Activated CD8-positive, alpha-beta T cell treated with anti-CD3 and anti-CD28 coated beads for 36 hours (primary cell): ENCODE results near the gene CRYZ. TPM values are rescaled to one million over a fixed set of nuclear protein-coding genes. Genes with fewer than 3 reads are reported as not detected.

Source experiments
- ATAC-seq: fragments of 200-7000 bp; cut with Tn5 transposase; one replicate; pipeline ENCODE4 v1.10.0; 2021; ENCODE audit warnings: mild to moderate bottlenecking, moderate library complexity
- CTCF ChIA-PET: fragments of 350-600 bp; sonication (Branson Sonifier 250); formaldehyde crosslinking; loops from one replicate; lab custom pipeline; 2021; ENCODE audit warnings: antibody characterized with exemption; lab: Charles Lee
- POLR2A ChIA-PET: fragments of 350-600 bp; sonication (Branson Sonifier 250); formaldehyde crosslinking; loops from one replicate; lab custom pipeline; 2021; ENCODE audit warnings: antibody characterized with exemption; lab: Charles Lee
- DNase-seq: peaks from one replicate; pipeline ENCODE4 v3.0.0-alpha.2; 2020
- H3K27ac Mint-ChIP-seq: one replicate; pipeline ENCODE4 v1.8.0; 2021; ENCODE audit warnings: mild to moderate bottlenecking, mixed read lengths
- H3K27me3 Mint-ChIP-seq: one replicate; pipeline ENCODE4 v1.8.0; 2021; ENCODE audit warnings: mixed read lengths
- H3K36me3 Mint-ChIP-seq: one replicate; pipeline ENCODE4 v1.8.0; 2021; ENCODE audit warnings: low read depth, mixed read lengths
- H3K4me1 Mint-ChIP-seq: one replicate; pipeline ENCODE4 v1.8.0; 2021; ENCODE audit warnings: low read depth, mixed read lengths
- H3K4me3 Mint-ChIP-seq: one replicate; pipeline ENCODE4 v1.8.0; 2021; ENCODE audit warnings: mild to moderate bottlenecking, moderate library complexity, mixed read lengths
- H3K9me3 Mint-ChIP-seq: one replicate; pipeline ENCODE4 v1.8.0; 2021; ENCODE audit warnings: mixed read lengths
- CTCF ChIP-seq: fragments of 200-600 bp; IDR thresholded peaks from one replicate; pipeline ENCODE4 v1.8.0; 2022; ENCODE audit warnings: antibody characterized with exemption, mild to moderate bottlenecking
- intact Hi-C: fragments of 100-400 bp; cut with micrococcal nuclease; formaldehyde crosslinking; loops from one replicate; pipeline ENCODE4 v1.10.0; 2022
- total RNA-seq, 2 experiments: library from RNA; stranded (reverse); gene quantifications; one replicate each; pipeline ENCODE4 v1.2.3, GENCODE V29; 2021

Gene CRYZ
- total RNA-seq, 2 experiments from 2014 or later, result 6.0 to 7.5 TPM

DNA sequence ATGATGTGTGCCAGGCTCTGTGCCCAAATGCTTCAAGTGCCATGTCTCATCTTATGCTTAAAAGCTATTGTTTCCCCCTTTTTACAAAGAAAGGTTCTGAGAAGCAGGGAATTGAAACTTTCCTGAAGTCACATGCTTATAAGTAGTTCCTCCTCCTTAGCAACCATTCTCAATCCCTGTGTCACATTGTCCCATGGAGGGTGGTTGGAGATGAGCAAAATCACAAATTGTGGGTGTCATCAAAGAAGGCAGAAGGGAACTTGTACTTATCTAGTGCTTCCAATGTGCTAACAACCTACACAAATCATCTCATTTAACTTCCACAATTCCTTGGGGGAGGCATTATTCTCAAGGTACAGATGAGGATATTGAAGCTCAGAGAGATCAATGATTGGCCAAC lies 49.2 kb downstream of the CRYZ start:
- intact Hi-C loops, result no loop called here
- TF ChIP-seq CTCF, result no peak
- CTCF ChIA-PET, result no interaction called here
- H3K9me3 Mint-ChIP-seq, result no peaks in the 10 kb centered on the region
- H3K27me3 Mint-ChIP-seq, result peaks cover 6% of the 10 kb centered on the region
- DNase-seq, result no peak
- ATAC-seq, result no peak
- H3K36me3 Mint-ChIP-seq, result no peaks in the 10 kb centered on the region
- POLR2A ChIA-PET, result no interaction called here
- no peak overlapping the region for H3K4me3 Mint-ChIP-seq
- no peak overlapping the region for H3K27ac Mint-ChIP-seq
- no peaks in the 10 kb centered on the region for H3K4me1 Mint-ChIP-seq

- H3K27ac Mint-ChIP-seq, result no peak overlapping the region
- intact Hi-C loops, result no loop called here
- ChIA-PET CTCF (no interaction called here), POLR2A (no interaction called here)
- no peaks in the 10 kb centered on the region for H3K9me3 Mint-ChIP-seq
- no peaks in the 10 kb centered on the region for H3K36me3 Mint-ChIP-seq
- no peak overlapping the region for H3K4me3 Mint-ChIP-seq
- H3K27me3 Mint-ChIP-seq, result peaks cover 6% of the 10 kb centered on the region
- no peak for TF ChIP-seq CTCF
- DNase-seq (no peak), ATAC-seq (no peak)
- H3K4me1 Mint-ChIP-seq, result no peaks in the 10 kb centered on the region
Measured at GRCh38 chr1:74681851-74682250, 51.0 kb downstream of the CRYZ start.

GRCh38 chr1:74681449-74681848 lies 51.4 kb downstream of the CRYZ start:
- intact Hi-C loops, result no loop called here
- Mint-ChIP-seq H3K36me3 (no peaks in the 10 kb centered on the region), H3K4me1 (no peaks in the 10 kb centered on the region), H3K9me3 (no peaks in the 10 kb centered on the region), H3K27ac (no peak overlapping the region), H3K27me3 (peaks cover 6% of the 10 kb centered on the region), H3K4me3 (no peak overlapping the region)
- no peak for TF ChIP-seq CTCF
- ChIA-PET CTCF (no interaction called here), POLR2A (no interaction called here)
- ATAC-seq (no peak), DNase-seq (no peak)

DNA sequence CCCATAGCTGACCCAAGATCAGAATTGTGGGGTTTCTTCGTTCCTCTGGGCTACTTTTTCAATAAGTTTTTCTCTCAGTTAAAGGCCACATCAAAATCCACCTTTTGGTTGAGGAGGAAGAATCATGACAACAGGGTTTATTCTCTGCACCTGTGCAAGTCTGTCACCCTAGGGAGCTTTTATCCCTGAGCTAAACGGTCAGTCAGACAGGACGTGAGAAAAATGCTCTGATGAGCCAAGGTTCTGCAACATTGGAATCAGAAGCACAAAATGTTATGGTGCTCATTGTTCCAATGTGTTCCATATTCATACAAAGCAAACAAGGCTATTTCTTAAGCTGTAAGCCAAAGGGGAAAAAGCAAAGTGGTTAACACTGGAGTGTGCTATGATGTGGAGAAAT lies 51.8 kb downstream of the CRYZ start:
- POLR2A ChIA-PET, result no interaction called here
- Mint-ChIP-seq H3K36me3 (no peaks in the 10 kb centered on the region), H3K27ac (no peak overlapping the region), H3K27me3 (peaks cover 8% of the 10 kb centered on the region), H3K4me3 (no peak overlapping the region), H3K4me1 (no peaks in the 10 kb centered on the region), H3K9me3 (no peaks in the 10 kb centered on the region)
- ATAC-seq (no peak), DNase-seq (no peak)
- intact Hi-C loops, result no loop called here
- no peak for TF ChIP-seq CTCF
- CTCF ChIA-PET, result no interaction called here

DNA sequence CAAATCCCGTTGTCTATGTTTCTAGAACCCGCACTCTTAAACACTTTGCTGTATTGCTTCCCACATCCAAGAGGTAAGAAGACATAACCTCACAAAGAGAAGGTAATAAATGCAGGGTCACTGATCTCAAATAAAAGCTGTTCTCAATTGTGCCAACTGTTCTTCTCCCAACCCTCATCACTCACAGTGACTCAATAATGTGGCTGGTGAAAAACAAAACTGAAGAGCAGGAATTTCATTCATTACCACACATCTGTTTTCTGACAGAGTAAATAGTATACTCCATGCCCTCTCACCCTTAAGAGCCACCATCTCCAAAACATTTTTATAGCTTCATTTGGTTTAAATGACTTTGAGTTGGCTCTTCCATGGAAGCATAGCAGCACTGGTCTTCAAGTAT lies 53.0 kb downstream of the CRYZ start:
- H3K36me3 Mint-ChIP-seq, result no peaks in the 10 kb centered on the region
- CTCF ChIA-PET, result interaction anchor here (1.9 kb wide), 1 partner anchor 10 kb away, joined by 13 read pairs; no protein-coding TSS in a partner anchor
- intact Hi-C loops, result no loop called here
- no peak for DNase-seq
- POLR2A ChIA-PET, result no interaction called here
- TF ChIP-seq CTCF, result no peak
- no peak overlapping the region for H3K27ac Mint-ChIP-seq
- no peaks in the 10 kb centered on the region for H3K9me3 Mint-ChIP-seq
- H3K27me3 Mint-ChIP-seq, result peaks cover 9% of the 10 kb centered on the region
- no peaks in the 10 kb centered on the region for H3K4me1 Mint-ChIP-seq
- H3K4me3 Mint-ChIP-seq, result no peak overlapping the region
- no peak for ATAC-seq
